Measurements from ENCODE around the gene CLDND2. TPM values are rescaled to one million over a fixed set of nuclear protein-coding genes. Genes with fewer than 3 reads are reported as not detected.
"Not testable (repeated sequence)": the region's sequence is repeated elsewhere in the genome, so short reads cannot be mapped to it uniquely, and the experiment has no call there.

CLDND2 gene
- total RNA-seq, 1 experiment from 2014 or later, result not detected

GRCh38 chr19:51402117-51402516, 33.3 kb upstream of the CLDND2 start:
- Mint-ChIP-seq H3K4me1 (peaks cover 7 to 13% of the 10 kb centered on the region in 2 experiments), H3K36me3 (ENCODE audit: insufficient read depth in 1 of 3, low read depth in 3 of 3) (peaks cover 44 to 69% (median 53%) of the 10 kb centered on the region in 3 experiments), H3K27ac (no peak overlapping the region), H3K9me3 (peaks cover 49 to 51% of the 10 kb centered on the region in 2 experiments), H3K27me3 (ENCODE audit: low read depth) (peaks cover 8% of the 10 kb centered on the region), H3K4me3 (peak overlapping the region in 1 of 2 experiments; percentile 15; a peak in 1 of 5 replicates)
- Histone ChIP-seq H4K20me1 (ENCODE audit: control insufficient read depth, insufficient read depth, insufficient read length) (no peaks in the 10 kb centered on the region), H3K23me2 (ENCODE audit: insufficient read length, low read depth, low read length, poor library complexity, severe bottlenecking) (no peaks in the 10 kb centered on the region), H3K14ac (ENCODE audit: insufficient read depth, low read length) (no peak overlapping the region), H3K56ac (ENCODE audit: insufficient read length, low read depth, low read length) (no peak overlapping the region), H3K9ac (ENCODE audit: extremely low read depth, insufficient read length, low read length) (no peak overlapping the region), H2AFZ (ENCODE audit: low read length) (no peak overlapping the region), H2BK12ac (ENCODE audit: insufficient read length, low read depth, low read length) (no peak overlapping the region), H3K4ac (ENCODE audit: low read depth, low read length) (no peak overlapping the region), H3K18ac (ENCODE audit: insufficient read length, low read depth, low read length) (no peak overlapping the region), H3K79me2 (ENCODE audit: insufficient read depth, low read length) (no peaks in the 10 kb centered on the region), H3K27me3 (ENCODE audit: insufficient read depth, low read length) (no peaks in the 10 kb centered on the region), H3K9me3 (ENCODE audit: control insufficient read depth, low read depth, low read length) (peaks cover 19% of the 10 kb centered on the region), H2BK5ac (ENCODE audit: insufficient read length, low read length) (no peak overlapping the region), H3K4me2 (ENCODE audit: insufficient read depth, insufficient read length, low read length) (no peak overlapping the region), H2BK120ac (ENCODE audit: low read depth, low read length, poor library complexity, severe bottlenecking) (no peak overlapping the region), H4K8ac (replicated peaks; ENCODE audit: insufficient read length, low read depth, low read length) (no peak overlapping the region), H3K79me1 (ENCODE audit: insufficient read depth, low read depth, low read length, poor library complexity, severe bottlenecking) (no peaks in the 10 kb centered on the region), H3K27ac (ENCODE audit: insufficient read length, low read depth, low read length) (no peak overlapping the region), H2AK5ac (ENCODE audit: insufficient read length, low read length) (no peak overlapping the region), H3T11ph (ENCODE audit: low read length) (no peak overlapping the region), H3K23ac (ENCODE audit: insufficient read length, low read depth, low read length) (no peak overlapping the region), H2BK20ac (ENCODE audit: low read depth, low read length, poor library complexity, severe bottlenecking) (no peak overlapping the region), H3K4me1 (ENCODE audit: insufficient read depth, low read length) (no peaks in the 10 kb centered on the region), H4K5ac (ENCODE audit: insufficient read length, low read depth, low read length) (no peak overlapping the region), H2BK15ac (ENCODE audit: low read depth, low read length) (no peak overlapping the region), H4K91ac (ENCODE audit: insufficient read length, low read depth, low read length) (no peak overlapping the region)
- no peak for TF ChIP-seq CTCF (conservative IDR thresholded peaks at IDR 0.05)
- WGBS (ENCODE audit: extremely low coverage, insufficient read length, low lambda C conversion rate), result no CpG with 5 or more reads among the region's 9 CpGs
- no peak for DNase-seq

- H3K4ac ChIP-seq (ENCODE audit: low read depth, low read length); H3K4me1 ChIP-seq (ENCODE audit: insufficient read depth, low read length); H2AK5ac ChIP-seq (ENCODE audit: insufficient read length, low read length); H3K23ac ChIP-seq (ENCODE audit: insufficient read length, low read depth, low read length); H3K79me2 ChIP-seq (ENCODE audit: insufficient read depth, low read length); H2BK5ac ChIP-seq (ENCODE audit: insufficient read length, low read length); H3K18ac ChIP-seq (ENCODE audit: insufficient read length, low read depth, low read length); H3K56ac ChIP-seq (ENCODE audit: insufficient read length, low read depth, low read length); H3K27me3 ChIP-seq (ENCODE audit: insufficient read depth, low read length); H2BK120ac ChIP-seq (ENCODE audit: low read depth, low read length, poor library complexity, severe bottlenecking); H3K4me2 ChIP-seq (ENCODE audit: insufficient read depth, insufficient read length, low read length); H2BK12ac ChIP-seq (ENCODE audit: insufficient read length, low read depth, low read length); DNase-seq; H3K14ac ChIP-seq (ENCODE audit: insufficient read depth, low read length); H4K8ac ChIP-seq (replicated peaks; ENCODE audit: insufficient read length, low read depth, low read length); H4K5ac ChIP-seq (ENCODE audit: insufficient read length, low read depth, low read length); H3K23me2 ChIP-seq (ENCODE audit: insufficient read length, low read depth, low read length, poor library complexity, severe bottlenecking); H2BK20ac ChIP-seq (ENCODE audit: low read depth, low read length, poor library complexity, severe bottlenecking); H2BK15ac ChIP-seq (ENCODE audit: low read depth, low read length); H3K79me1 ChIP-seq (ENCODE audit: insufficient read depth, low read depth, low read length, poor library complexity, severe bottlenecking); H4K91ac ChIP-seq (ENCODE audit: insufficient read length, low read depth, low read length); H4K20me1 ChIP-seq (ENCODE audit: control insufficient read depth, insufficient read depth, insufficient read length); H2AFZ ChIP-seq (ENCODE audit: low read length); H3T11ph ChIP-seq (ENCODE audit: low read length); H3K27ac ChIP-seq (ENCODE audit: insufficient read length, low read depth, low read length); H3K4me3 Mint-ChIP-seq; H3K27me3 Mint-ChIP-seq (ENCODE audit: low read depth); H3K9ac ChIP-seq (ENCODE audit: extremely low read depth, insufficient read length, low read length): not testable (repeated sequence)
- Mint-ChIP-seq H3K36me3 (ENCODE audit: insufficient read depth in 1 of 3, low read depth in 3 of 3) (peaks cover 39 to 61% (median 43%) of the 10 kb centered on the region in 3 experiments), H3K27ac (peak overlapping the region in 1 of 3 experiments; percentile 28; a peak in 1 of 7 replicates), H3K4me1 (peaks cover 12 to 25% of the 10 kb centered on the region in 2 experiments), H3K9me3 (peaks cover 40 to 43% of the 10 kb centered on the region in 2 experiments)
- no CpG with 5 or more reads among the region's 7 CpGs for WGBS (ENCODE audit: extremely low coverage, insufficient read length, low lambda C conversion rate)
- peaks cover 19% of the 10 kb centered on the region for H3K9me3 ChIP-seq (ENCODE audit: control insufficient read depth, low read depth, low read length)
Observed at GRCh38 chr19:51399936-51400335, 31.1 kb upstream of the CLDND2 start.

All from H9 (cell line).